GM18867 (cell line): Measurements from ENCODE around the gene OAF.
"Not testable (repeated sequence)": the region's sequence is repeated elsewhere in the genome, so short reads cannot be mapped to it uniquely, and the experiment has no call there.

Experiments
- ATAC-seq: cut with Tn5 transposase; IDR thresholded peaks from one replicate; pipeline ENCODE4 v1.9.1; 2021; ENCODE audit warnings: mild to moderate bottlenecking, moderate library complexity; ENCODE audit not compliant: unreplicated experiment

Gene OAF

GRCh38 chr11:120210626-120211521 is at the start of gene OAF:
TSS of gene OAF (plus strand) at chr11:120211032. CDS start at chr11:120211280, 248 bp downstream.
- ATAC-seq, result peak; percentile 86

GRCh38 chr11:120167659-120168058 is 43.2 kb upstream of the OAF start:
- no peak for ATAC-seq

GRCh38 chr11:120168108-120168959 is 42.5 kb upstream of the OAF start:
- no peak for ATAC-seq

GRCh38 chr11:120168960-120169681 is 41.7 kb upstream of the OAF start:
- ATAC-seq, result no peak

GRCh38 chr11:120169981-120170698 is 40.7 kb upstream of the OAF start:
- no peak for ATAC-seq

- no peak for ATAC-seq
Measured at GRCh38 chr11:120170741-120171261, 40.0 kb upstream of the OAF start.

GRCh38 chr11:120172054-120172911 is 38.5 kb upstream of the OAF start:
- peak; percentile 73 for ATAC-seq

- no peak for ATAC-seq
Measured at GRCh38 chr11:120173019-120173705, 37.7 kb upstream of the OAF start.

- ATAC-seq, result no peak
Measured at GRCh38 chr11:120173807-120174206, 37.0 kb upstream of the OAF start.

- no peak for ATAC-seq
Measured at GRCh38 chr11:120174866-120175265, 36.0 kb upstream of the OAF start.

- ATAC-seq, result no peak
Measured at GRCh38 chr11:120178561-120179056, 32.2 kb upstream of the OAF start.

GRCh38 chr11:120179057-120179672 is 31.7 kb upstream of the OAF start:
- ATAC-seq, result no peak

GRCh38 chr11:120180063-120180462 is 30.8 kb upstream of the OAF start:
- not testable (repeated sequence) for ATAC-seq

- no peak for ATAC-seq
Measured at GRCh38 chr11:120180551-120181232, 30.1 kb upstream of the OAF start.

GRCh38 chr11:120181376-120181975 is 29.4 kb upstream of the OAF start:
- ATAC-seq, result no peak

- ATAC-seq, result no peak
Measured at GRCh38 chr11:120182372-120182771, 28.5 kb upstream of the OAF start.
